GM21576 (cell line): ENCODE measurements around the gene KPNA2.
A peak's percentile ranks its signal among the peaks of the same experiment; 100 is the strongest.
"Not testable (repeated sequence)": the region's sequence is repeated elsewhere in the genome, so short reads cannot be mapped to it uniquely, and the experiment has no call there.

Experiments used
- ATAC-seq: cut with Tn5 transposase; IDR thresholded peaks from one replicate; pipeline ENCODE4 v1.9.1; 2021; ENCODE audit warnings: mild to moderate bottlenecking, moderate library complexity; ENCODE audit not compliant: unreplicated experiment

The KPNA2 gene

DNA sequence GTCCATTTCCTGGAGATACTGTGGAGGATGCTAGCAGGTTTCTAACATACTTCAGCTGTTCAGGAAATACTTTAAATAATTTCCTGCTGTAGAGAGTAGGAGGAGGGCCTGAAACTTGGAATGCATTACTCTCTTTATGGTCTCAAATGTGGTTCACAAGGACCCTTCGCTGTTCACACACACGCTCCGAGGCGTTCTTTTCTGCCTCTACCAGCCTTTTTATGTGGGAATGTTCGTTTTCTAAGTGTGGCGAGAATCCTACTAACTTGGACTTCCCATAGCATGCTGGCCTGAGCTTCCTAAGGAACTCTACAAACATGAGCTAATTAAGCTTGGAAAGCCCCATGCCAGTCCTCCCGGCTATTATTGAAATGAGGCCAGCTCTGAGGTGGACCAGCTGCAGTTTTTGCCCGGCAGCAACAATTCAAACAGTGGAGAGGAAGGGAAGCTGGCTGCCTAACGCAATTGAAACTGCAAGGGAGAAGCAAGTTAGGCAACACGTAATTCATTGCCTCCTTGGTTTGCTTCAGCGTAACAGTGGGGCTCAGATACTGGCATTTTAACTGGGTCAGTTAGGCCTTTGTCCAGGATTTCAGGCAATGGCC, 18.9 kb downstream of the KPNA2 start:
- ATAC-seq: no peak

DNA sequence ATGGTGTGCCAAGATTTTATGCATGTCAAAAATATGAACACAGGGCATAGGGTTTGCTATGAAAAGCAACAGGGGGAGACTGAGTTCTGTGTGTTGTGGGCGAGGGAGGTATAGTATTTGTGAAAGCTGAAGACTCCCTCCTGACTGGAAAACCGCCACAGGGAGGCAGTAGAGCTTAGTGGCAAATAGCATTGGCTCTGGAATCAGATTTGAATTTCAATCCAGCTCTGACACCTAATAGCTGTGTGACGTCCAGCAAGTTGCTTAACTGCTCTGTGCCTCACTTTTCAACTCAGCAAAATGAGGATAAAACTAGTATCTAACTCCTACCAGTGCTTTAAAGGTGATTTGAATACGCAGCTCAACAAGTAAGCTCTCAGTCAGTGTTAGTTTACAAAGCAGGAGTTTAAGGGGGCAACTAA, 22.0 kb downstream of the KPNA2 start:
- no peak for ATAC-seq

DNA sequence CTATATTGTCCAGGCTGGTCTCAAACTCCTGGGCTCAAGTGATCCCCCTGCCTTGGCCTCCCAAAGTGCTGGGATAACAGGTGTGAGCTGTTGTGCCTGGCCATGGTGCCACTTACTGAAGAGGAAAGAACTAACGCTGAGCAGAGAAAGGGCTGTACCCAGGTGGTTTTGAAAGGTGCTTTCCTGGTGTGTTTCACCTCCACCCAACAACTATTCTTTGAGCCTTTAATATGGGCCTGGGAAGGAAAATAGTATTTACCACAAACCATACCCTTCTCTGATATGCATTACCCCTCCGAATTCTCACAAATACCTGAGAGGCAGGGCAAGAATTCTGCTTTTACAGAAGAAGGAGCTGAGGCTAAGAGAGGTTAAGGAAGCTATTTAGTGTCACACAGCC, 24.8 kb downstream of the KPNA2 start:
- ATAC-seq: no peak

DNA sequence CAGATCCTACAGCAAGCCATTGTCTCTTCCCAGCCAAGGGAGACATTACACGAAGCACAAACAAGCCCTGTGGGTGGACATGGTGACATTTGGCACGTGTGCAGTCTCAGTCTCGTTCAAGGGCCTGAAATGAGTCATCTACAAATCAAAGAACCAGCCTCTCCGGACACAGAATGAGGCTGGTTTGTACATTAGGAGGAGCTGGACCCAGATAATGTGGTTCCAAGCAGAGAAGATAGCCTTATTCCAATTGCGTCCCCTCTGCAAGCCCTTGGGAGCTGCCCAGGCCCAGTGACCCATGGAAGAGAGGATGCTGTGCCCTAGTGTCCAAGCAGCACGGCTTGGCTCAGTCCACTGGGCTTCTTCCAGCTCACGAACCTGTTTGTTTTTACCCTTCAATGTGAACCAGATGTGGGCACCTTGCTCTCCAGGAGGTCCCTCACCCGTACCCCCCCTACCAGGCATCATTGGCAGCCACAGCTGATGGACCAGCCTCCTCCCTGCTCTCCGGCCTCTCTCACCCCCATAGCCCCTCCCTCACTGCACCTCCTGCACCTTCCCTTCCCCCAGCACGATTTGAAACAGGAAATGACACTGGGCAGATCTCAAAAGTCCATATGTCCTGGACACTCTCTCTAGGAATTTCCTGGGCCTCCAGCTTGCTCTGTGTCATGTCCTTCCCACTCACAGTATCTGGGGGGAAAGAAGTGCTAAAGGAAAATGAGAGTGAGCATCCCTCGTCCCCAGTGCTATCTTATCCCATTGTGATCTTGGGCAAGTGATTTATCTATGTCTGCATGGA, 26.2 kb downstream of the KPNA2 start:
- ATAC-seq: no peak

DNA sequence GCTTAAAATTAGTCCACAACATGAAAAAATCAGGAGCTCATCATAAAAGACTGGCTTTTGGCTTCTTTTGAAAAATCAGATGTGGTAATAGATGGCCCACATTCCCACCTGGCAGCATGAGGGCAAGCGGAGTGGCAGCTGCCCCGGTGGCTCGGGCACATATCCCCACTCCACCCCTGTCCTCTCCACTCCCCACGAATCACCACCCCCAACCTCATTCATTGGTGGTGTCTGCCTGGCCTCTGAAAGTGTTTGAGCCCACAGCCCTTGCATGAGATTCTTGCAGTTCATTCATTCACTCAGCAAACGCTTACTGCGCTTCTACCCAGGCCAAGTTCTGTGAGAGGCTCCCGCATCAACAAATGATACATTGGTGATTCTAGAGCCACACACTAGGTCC, 29.8 kb downstream of the KPNA2 start:
- not testable (repeated sequence) for ATAC-seq

DNA sequence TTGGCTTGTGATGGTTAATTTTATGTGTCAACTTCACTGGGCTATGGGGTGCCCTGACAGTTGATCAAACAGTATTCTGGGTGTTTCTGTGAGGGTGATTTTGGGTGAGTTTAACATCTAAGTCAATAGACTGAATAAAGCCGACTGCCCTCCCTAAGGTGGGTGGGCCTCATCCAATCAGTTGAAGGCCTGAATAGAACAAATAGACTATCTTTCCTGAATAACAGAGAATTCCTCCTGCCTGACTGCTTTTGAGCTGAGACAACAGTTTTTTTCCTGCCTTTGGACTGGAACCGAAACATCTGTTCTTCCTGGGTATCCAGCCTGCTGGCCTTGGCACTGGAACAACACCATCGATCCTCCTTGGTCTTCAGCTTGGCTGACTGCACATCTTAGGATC, 33.0 kb downstream of the KPNA2 start:
- ATAC-seq: not testable (repeated sequence)

DNA sequence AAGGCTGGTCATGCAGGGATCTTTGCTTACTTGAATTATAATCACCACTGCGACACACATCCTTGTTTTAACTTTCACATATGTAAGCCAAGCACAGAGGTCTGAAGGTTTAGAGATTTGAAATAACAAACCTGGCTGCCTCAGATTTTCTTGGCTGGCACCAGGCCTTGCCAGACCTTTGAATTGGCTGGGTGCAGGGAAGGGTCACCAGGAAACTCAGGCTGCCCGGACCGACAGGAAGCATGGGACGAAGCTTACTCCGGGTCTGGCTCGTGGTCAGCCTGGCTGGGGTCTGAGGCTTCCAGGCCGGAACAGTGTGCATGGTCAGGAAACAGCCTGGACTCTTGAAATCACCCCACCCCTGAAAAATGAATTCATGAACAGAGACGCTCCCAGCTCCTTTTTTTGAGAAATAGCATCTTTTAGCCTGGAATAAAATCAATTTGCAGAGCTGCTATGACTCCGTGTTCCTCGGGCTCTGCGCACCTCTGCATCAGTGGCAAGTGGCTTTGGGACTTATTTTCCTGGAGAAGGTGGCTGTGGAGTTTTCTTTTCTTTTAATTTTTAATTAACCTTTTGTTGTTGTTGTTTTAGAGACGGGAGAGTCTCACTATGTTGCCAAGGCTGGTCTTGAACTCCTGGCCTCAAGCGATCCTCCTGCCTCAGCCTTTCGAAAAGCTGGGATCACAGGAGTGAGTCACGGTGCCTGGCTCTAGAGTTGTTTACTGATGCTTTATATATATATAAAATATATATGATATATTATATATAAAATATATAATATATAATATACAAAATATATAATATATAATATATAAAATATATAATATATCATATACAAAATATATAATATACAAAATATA, 35.3 kb downstream of the KPNA2 start:
- ATAC-seq: not testable (repeated sequence)

DNA sequence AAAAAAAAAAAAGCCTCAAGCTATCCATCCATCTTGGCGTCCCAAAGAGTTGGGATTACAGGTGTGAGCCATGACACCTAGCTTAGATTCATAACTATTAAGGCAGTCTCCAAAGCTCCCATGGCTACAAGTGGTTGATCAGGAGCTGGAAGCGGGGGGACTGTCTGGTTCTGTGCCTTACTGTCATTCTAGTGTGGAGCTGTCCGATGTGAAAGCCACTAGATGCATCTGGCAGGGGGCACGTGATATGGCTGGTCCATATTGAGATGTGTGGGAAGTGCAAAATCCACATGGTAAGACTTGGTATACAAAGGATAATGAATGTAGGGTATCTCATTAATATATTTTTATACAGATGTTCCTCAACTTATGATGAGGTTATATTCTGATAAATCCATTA, 38.7 kb downstream of the KPNA2 start:
- no peak for ATAC-seq

DNA sequence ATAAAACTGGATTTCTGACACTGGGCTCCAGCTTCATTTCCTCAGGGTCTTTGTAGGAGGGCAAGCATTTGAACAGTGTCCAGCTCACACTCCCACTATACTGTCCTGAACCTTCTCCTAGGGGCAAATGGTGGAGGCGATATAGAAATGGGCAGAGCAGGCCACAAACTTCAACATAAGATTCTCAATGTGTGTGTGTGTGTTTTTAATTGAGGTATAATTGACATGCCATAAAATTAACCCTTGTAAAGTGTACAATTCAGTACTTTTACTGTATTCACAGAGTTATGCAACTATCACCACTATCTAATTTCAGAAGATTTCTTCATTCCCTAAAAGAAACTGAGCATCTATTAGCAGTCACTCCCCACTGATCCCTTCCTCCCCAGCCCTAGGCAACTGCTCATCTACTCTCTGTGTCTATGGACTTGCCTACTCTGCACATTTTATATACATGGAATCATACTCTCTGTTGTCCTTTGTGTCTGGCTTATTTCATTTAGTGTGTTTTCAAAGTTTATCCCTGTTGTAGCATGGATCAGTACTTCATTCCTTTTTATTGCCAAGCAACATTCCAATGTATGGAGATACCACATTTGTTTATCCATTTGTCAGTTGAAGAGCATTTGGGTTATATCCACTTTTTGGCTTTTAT, 40.5 kb downstream of the KPNA2 start:
- not testable (repeated sequence) for ATAC-seq

DNA sequence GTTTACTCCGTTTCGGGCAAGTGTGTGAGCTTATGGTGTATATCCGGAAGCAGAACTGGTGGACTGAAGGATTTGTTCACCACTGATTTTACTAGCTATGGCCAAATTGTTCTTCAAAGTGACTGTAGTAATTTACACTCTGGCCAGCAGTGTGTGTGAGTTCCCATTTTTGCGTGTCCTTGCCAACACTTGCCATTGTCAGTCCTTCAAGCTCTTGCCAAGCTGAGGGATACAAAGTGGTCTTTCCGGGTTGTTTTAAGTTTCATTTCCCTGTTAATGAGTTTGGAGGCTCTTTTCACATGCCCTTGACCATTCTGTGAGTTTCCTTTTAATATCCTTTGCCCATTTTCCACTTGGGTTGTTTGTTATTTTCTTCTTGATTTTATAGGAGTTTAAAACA, 42.0 kb downstream of the KPNA2 start:
- ATAC-seq: not testable (repeated sequence)

DNA sequence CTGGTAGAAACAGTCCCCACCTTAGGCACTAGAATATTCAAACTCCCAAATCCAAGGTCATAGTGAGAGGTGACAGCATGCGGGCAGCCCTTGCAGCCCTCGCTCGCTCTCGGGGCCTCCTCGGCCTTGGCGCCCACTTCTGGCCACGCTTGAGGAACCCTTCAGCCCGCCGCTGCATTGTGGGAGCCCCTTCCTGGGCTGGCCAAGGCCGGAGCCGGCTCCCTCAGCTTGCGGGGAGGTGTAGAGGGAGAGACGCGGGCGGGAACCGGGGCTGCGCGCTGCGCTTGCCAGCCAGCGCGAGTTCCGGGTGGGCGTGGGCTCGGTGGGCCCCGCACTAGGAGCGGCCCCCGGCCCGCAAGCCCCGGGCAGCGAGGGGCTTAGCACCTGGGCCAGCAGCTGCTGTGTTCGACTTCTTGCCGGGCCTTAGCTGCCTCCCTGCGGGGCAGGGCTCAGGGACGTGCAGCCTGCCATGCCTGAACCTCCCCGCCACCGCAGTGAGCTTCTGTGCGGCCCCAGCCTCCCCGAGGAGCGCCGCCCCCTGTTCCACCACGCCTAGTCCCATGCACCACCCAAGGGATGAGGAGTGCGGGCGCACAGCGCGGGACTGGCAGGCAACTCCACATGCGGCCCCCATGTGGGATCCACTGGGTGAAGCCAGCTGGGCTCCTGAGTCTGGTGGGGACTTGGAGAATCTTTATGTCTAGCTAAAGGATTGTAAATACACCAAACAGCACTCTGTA, 45.0 kb downstream of the KPNA2 start:
- no peak for ATAC-seq

DNA sequence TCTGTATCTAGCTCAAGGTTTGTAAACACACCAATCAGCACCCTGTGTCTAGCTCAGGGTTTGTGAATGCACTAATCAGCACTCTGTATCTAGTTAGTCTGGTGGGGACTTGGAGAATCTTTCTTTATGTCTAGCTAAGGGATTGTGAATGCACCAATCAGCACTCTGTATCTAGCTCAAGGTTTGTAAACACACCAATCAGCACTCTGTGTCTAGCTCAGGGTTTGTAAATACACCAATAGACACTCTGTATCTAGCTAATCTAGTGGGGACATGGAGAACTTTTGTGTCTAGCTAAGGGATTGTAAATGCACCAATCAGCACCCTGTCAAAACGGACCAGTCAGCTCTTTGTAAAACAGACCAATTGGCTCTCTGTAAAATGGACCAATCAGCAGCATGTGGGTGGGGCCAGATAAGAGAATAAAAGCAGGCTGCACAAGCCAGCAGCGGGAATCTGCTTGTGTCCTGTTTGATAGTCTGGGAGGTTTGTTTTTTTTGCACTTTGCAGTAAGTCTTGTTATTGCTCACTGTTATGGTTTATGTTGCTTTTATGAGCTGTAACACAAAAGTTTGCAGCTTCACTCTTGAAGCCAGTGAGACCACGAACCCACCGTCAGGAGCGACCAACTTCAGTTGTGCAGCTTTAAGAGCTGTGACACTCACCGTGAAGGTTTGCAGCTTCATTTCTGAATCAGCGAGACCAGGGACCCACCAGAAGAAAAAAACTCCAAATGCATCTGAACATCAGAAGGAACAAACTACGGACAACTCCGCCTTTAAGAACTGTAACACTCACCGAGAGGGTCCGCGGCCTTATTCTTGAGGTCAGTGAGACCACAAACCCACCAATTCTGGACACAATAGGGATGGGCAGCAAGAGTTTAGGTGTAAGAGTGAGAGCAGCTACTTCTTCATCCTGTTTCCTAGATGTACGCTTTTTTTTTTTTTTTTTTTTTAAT, 46.0 kb downstream of the KPNA2 start:
- not testable (repeated sequence) for ATAC-seq

DNA sequence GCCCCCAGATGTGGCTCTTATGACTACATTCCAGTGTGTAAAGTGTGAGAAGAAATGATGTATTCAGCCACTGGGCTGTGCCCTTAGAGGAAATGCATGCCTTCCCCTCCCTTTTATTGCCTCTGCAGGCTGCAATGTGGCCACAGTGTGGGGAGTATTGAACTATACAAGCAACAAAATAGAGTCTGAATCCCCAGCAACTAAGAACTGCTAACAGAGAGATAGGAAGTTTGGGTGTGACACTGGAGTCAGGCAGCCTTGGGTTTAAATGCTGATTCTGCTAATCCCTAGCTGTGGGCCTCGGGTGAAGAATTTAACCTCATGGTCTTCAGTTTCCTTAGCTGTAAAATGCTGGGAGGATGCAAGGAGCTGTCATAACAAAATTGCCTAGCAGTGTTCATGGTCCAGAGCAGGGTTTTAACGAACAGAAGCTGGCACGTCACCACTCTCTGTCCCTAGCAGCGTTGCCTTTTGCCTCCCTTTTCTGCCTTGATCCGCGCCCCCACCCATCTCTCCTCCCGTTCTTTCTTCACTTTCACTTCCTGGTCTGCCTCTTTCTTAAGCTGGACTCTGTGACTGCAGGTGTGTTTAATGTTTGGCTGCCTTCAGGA, 50.3 kb downstream of the KPNA2 start:
- peak; percentile 51 for ATAC-seq

DNA sequence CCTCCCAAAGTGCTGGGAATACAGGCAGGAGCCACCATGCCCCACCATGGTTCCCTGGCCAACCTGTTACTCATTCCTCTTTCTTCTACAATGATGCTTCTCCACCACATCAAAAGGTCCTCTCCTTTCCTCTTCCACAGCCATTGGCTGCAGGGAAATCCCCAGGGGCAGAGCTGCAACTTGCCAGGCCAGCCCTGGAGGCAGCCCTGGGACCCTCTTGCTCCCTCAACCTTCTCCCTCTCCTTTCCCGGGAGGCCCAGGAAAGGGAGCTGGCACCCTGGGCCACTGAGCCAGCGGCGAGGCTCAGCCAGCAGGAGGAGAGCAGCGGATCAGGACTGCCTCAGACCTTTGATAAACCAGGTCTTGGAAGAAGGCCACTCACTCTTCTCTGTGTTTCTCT, 51.1 kb downstream of the KPNA2 start:
- peak; percentile 3 for ATAC-seq

DNA sequence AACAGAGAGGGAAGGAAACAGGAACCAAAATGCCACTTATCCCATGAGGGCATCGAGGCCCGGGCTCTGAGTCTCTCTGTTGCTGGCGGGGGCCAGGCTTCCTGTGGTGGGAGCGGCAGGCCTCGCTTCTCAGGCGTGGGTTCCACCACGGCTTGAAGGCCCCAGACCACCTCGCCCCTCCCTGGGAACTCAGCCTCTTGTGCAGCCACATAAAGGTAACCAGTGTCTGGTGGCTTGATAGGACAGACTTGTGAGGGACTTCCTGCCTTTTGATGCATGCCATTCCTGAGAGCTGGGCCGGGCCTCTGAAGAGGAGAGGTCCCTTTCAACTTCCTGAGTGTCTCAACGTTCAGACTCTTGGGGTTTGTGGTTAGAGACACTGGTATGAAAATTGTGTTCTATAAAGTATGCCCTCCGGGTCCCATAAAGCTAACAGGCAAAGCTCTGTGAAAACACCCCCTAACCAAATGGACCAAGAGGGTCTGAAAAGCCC, 51.6 kb downstream of the KPNA2 start:
- peak; percentile 49 for ATAC-seq

DNA sequence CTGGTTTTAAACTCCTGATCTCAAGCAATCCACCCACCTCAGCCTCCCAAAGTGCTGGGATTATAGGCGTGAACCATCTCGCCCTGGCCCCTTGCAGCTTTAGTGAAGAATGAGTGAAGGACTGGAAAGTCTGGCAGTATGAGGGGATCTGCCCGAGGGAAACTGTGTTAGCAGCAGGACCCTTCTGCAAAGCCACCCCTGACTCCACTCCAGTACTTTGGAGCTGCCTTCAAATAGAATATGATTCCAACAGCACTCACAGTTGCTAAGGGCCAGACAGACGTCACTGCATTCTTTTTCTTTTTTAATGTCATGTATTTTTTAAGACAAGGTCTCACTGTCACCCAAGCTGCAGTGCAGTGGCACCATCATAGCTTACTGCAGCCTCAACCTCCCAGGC, 52.3 kb downstream of the KPNA2 start:
- ATAC-seq: no peak

DNA sequence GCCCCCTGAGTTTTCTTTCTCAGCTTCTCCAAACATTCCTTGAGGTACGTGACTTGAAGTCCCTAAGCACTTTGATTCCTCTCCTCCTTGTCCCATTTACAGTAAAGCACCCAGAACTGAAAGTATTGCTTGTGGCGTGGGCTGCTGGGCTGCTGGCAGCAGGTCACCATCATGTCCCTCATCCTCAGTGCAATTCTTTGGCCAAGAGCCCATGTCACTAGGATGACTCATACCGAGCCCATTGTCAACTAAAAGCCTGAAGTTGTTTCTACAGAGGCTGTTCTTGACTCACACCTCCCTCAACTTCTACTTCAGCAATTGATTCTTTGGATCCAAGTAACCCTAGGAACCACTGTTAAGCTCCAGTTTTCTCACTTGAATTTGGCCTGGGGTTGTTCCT, 54.3 kb downstream of the KPNA2 start:
- ATAC-seq: no peak

DNA sequence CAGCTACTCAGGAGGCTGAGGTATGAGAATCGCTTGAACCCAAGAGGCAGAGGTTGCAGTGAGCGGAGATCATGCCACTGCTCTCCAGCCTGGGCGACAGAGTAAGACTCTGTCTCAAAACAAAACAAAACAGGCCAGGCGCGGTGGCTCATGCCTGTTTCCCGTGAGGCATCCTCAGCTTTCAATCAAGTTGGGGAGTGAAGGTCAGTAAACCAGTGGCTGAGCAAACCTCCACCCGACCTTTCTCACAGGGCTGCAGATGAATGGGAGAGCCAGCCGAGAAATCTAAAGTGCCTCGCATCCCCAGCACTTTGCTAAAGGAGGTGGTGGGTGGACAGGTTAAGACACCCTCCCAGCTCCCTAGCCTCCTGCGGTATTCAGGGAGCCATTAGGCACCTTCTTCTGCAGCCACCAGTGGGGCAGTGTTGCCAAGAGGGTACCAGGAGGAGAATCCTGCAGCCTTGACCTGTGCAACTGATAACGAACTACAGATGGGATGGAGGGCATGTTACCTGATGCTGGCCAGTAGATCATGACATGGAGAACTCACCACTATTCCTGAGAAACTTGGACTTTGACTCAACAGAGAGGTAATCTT, 59.0 kb downstream of the KPNA2 start:
- no peak for ATAC-seq
